Measurements from ENCODE around the gene FAM114A1.

FAM114A1 gene

DNA sequence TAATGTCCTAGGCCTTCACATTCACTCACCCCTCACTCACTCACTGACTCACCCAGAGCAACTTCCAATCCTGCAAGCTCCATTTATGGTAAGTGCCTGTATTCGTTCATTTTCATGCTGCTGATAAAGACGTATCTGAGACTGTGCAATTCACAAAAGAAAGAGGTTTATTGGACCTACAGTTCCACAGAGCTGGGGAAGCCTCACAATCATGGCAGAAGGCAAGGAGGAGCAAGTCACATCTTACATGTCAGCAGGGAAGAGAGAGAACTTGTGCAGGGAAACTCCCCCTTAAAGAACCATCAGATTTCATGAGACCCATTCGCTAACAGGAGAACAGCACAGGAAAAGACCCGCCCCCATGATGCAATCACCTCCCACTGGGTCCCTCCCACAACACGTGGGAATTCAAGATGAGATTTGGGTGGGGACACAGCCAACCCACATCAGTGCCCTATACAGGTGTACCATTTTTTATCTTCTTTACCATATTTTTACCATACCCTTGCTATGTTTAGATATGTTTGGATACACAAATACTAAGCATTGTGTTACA lies 44.8 kb upstream of the FAM114A1 start:
- Histone ChIP-seq H3K27ac (ENCODE audit: low read depth, low read length) (no peak overlapping the region), H2BK5ac (ENCODE audit: low read length) (no peak overlapping the region), H3K36me3 (ENCODE audit: control insufficient read depth, insufficient read depth, low read length) (no peaks in the 10 kb centered on the region), H3K27me3 (ENCODE audit: insufficient read depth, low read length, poor library complexity) (no peaks in the 10 kb centered on the region), H3K23ac (ENCODE audit: low read length) (no peak overlapping the region), H2AK5ac (ENCODE audit: low read length) (no peak overlapping the region), H3K79me2 (ENCODE audit: control insufficient read depth, insufficient read depth, low read length) (no peaks in the 10 kb centered on the region), H3K79me1 (ENCODE audit: low read length) (no peaks in the 10 kb centered on the region), H3K4me3 (ENCODE audit: low read length) (no peak overlapping the region), H2BK120ac (ENCODE audit: low read depth, low read length) (no peak overlapping the region), H3K9ac (ENCODE audit: low read length) (no peak overlapping the region), H3K18ac (ENCODE audit: low read length) (no peak overlapping the region), H3K56ac (ENCODE audit: low read length) (no peak overlapping the region), H4K8ac (ENCODE audit: low read depth, low read length) (no peak overlapping the region), H3K4me1 (ENCODE audit: control insufficient read depth, low read depth, low read length) (no peaks in the 10 kb centered on the region), H3K4me2 (ENCODE audit: low read length) (no peak overlapping the region), H4K5ac (ENCODE audit: low read length) (no peak overlapping the region), H2BK15ac (replicated peaks; ENCODE audit: low read depth) (no peak overlapping the region), H3K4ac (ENCODE audit: low read depth, low read length) (no peak overlapping the region)
- no peak for DNase-seq
- no CpG with 5 or more reads among the region's 5 CpGs for WGBS (ENCODE audit: extremely low coverage, insufficient coverage, low lambda C conversion rate)

DNA sequence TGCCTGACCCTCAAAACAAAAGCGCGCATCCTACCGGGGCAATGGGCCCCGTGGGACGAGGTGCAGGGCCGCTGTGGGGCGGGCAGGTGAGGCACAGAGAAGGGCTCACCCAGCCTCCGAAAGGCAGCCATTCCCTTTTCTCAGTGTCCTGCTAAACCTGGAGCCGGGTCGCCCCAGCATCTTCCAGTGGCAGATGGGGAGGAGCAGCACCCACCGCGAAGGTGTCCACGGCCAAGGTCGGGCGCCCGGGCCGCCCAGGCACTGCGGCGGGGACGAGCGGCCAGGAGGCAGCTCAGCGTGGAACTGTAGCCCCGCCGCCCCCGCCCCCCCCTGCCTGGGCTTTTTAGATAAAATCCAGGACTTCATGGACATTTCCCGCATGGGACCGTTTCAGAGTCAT lies 43.8 kb upstream of the FAM114A1 start:
- H3K4me2 ChIP-seq (ENCODE audit: low read length): no peak overlapping the region
- H2BK5ac ChIP-seq (ENCODE audit: low read length): no peak overlapping the region
- H3K27me3 ChIP-seq (ENCODE audit: insufficient read depth, low read length, poor library complexity): no peaks in the 10 kb centered on the region
- H3K4me3 ChIP-seq (ENCODE audit: low read length): no peak overlapping the region
- no CpG with 5 or more reads among the region's 27 CpGs for WGBS (ENCODE audit: extremely low coverage, insufficient coverage, low lambda C conversion rate)
- H3K79me2 ChIP-seq (ENCODE audit: control insufficient read depth, insufficient read depth, low read length): no peaks in the 10 kb centered on the region
- no peaks in the 10 kb centered on the region for H3K79me1 ChIP-seq (ENCODE audit: low read length)
- no peak overlapping the region for H4K8ac ChIP-seq (ENCODE audit: low read depth, low read length)
- H3K23ac ChIP-seq (ENCODE audit: low read length): no peak overlapping the region
- no peak overlapping the region for H3K9ac ChIP-seq (ENCODE audit: low read length)
- H3K4me1 ChIP-seq (ENCODE audit: control insufficient read depth, low read depth, low read length): no peaks in the 10 kb centered on the region
- H3K56ac ChIP-seq (ENCODE audit: low read length): no peak overlapping the region
- no peak overlapping the region for H3K18ac ChIP-seq (ENCODE audit: low read length)
- no peak overlapping the region for H4K5ac ChIP-seq (ENCODE audit: low read length)
- H2BK15ac ChIP-seq (replicated peaks; ENCODE audit: low read depth): no peak overlapping the region
- no peak overlapping the region for H3K4ac ChIP-seq (ENCODE audit: low read depth, low read length)
- H2BK120ac ChIP-seq (ENCODE audit: low read depth, low read length): no peak overlapping the region
- no peak overlapping the region for H2AK5ac ChIP-seq (ENCODE audit: low read length)
- no peak for DNase-seq
- no peak overlapping the region for H3K27ac ChIP-seq (ENCODE audit: low read depth, low read length)
- no peaks in the 10 kb centered on the region for H3K36me3 ChIP-seq (ENCODE audit: control insufficient read depth, insufficient read depth, low read length)

- Histone ChIP-seq H3K27me3 (ENCODE audit: insufficient read depth, low read length, poor library complexity) (no peaks in the 10 kb centered on the region), H3K36me3 (ENCODE audit: control insufficient read depth, insufficient read depth, low read length) (no peaks in the 10 kb centered on the region), H3K18ac (ENCODE audit: low read length) (no peak overlapping the region), H2BK120ac (ENCODE audit: low read depth, low read length) (no peak overlapping the region), H3K4ac (ENCODE audit: low read depth, low read length) (no peak overlapping the region), H3K27ac (ENCODE audit: low read depth, low read length) (no peak overlapping the region), H3K4me1 (ENCODE audit: control insufficient read depth, low read depth, low read length) (no peaks in the 10 kb centered on the region), H3K4me3 (ENCODE audit: low read length) (no peak overlapping the region), H4K8ac (ENCODE audit: low read depth, low read length) (no peak overlapping the region), H2AK5ac (ENCODE audit: low read length) (no peak overlapping the region), H3K56ac (ENCODE audit: low read length) (no peak overlapping the region), H3K79me1 (ENCODE audit: low read length) (no peaks in the 10 kb centered on the region), H3K9ac (ENCODE audit: low read length) (no peak overlapping the region), H2BK5ac (ENCODE audit: low read length) (no peak overlapping the region), H2BK15ac (replicated peaks; ENCODE audit: low read depth) (no peak overlapping the region), H3K23ac (ENCODE audit: low read length) (no peak overlapping the region), H3K4me2 (ENCODE audit: low read length) (no peak overlapping the region), H4K5ac (ENCODE audit: low read length) (no peak overlapping the region), H3K79me2 (ENCODE audit: control insufficient read depth, insufficient read depth, low read length) (no peaks in the 10 kb centered on the region)
- no peak for DNase-seq
- WGBS (ENCODE audit: extremely low coverage, insufficient coverage, low lambda C conversion rate): no CpG with 5 or more reads among the region's 5 CpGs
These were observed 38.4 kb upstream of the FAM114A1 start for GRCh38 chr4:38829237-38829636.

DNA sequence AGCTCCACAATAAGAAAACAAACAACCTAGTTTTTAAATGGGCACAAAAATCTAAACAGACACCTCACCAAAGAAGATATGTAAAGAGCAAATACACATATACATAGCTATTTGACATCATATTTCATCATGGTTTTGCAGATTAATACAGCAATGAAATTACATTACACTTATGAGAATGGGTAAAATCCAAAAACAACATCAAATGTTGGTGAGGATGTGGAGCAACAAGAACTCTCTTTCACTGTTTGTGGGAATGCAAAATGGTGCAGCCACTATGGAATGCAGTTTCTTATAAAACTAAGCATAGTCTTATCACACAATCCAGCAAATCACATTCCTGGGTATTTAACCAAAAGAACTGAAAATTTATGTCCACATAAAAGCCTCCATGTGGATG lies 36.0 kb upstream of the FAM114A1 start:
- Histone ChIP-seq H3K4me3 (ENCODE audit: low read length) (no peak overlapping the region), H3K79me1 (ENCODE audit: low read length) (no peaks in the 10 kb centered on the region), H3K27ac (ENCODE audit: low read depth, low read length) (no peak overlapping the region), H3K4ac (ENCODE audit: low read depth, low read length) (no peak overlapping the region), H3K18ac (ENCODE audit: low read length) (no peak overlapping the region), H4K8ac (ENCODE audit: low read depth, low read length) (no peak overlapping the region), H2BK15ac (replicated peaks; ENCODE audit: low read depth) (no peak overlapping the region), H2AK5ac (ENCODE audit: low read length) (no peak overlapping the region), H3K4me2 (ENCODE audit: low read length) (no peak overlapping the region), H3K56ac (ENCODE audit: low read length) (no peak overlapping the region), H4K5ac (ENCODE audit: low read length) (no peak overlapping the region), H2BK5ac (ENCODE audit: low read length) (no peak overlapping the region), H3K9ac (ENCODE audit: low read length) (no peak overlapping the region), H3K4me1 (ENCODE audit: control insufficient read depth, low read depth, low read length) (no peaks in the 10 kb centered on the region), H3K79me2 (ENCODE audit: control insufficient read depth, insufficient read depth, low read length) (no peaks in the 10 kb centered on the region), H3K23ac (ENCODE audit: low read length) (no peak overlapping the region), H3K36me3 (ENCODE audit: control insufficient read depth, insufficient read depth, low read length) (no peaks in the 10 kb centered on the region), H3K27me3 (ENCODE audit: insufficient read depth, low read length, poor library complexity) (no peaks in the 10 kb centered on the region), H2BK120ac (ENCODE audit: low read depth, low read length) (no peak overlapping the region)
- no peak for DNase-seq

- Histone ChIP-seq H3K18ac (ENCODE audit: low read length) (no peak overlapping the region), H3K23ac (ENCODE audit: low read length) (no peak overlapping the region), H3K79me2 (ENCODE audit: control insufficient read depth, insufficient read depth, low read length) (no peaks in the 10 kb centered on the region), H3K27me3 (ENCODE audit: insufficient read depth, low read length, poor library complexity) (no peaks in the 10 kb centered on the region), H3K4me3 (ENCODE audit: low read length) (no peak overlapping the region), H2BK120ac (ENCODE audit: low read depth, low read length) (no peak overlapping the region), H4K8ac (ENCODE audit: low read depth, low read length) (no peak overlapping the region), H2BK5ac (ENCODE audit: low read length) (no peak overlapping the region), H3K4me1 (ENCODE audit: control insufficient read depth, low read depth, low read length) (no peaks in the 10 kb centered on the region), H3K27ac (ENCODE audit: low read depth, low read length) (no peak overlapping the region), H3K4me2 (ENCODE audit: low read length) (no peak overlapping the region), H4K5ac (ENCODE audit: low read length) (no peak overlapping the region), H3K56ac (ENCODE audit: low read length) (no peak overlapping the region), H2BK15ac (replicated peaks; ENCODE audit: low read depth) (no peak overlapping the region), H3K9ac (ENCODE audit: low read length) (no peak overlapping the region), H3K79me1 (ENCODE audit: low read length) (no peaks in the 10 kb centered on the region), H3K4ac (ENCODE audit: low read depth, low read length) (no peak overlapping the region), H2AK5ac (ENCODE audit: low read length) (no peak overlapping the region), H3K36me3 (ENCODE audit: control insufficient read depth, insufficient read depth, low read length) (no peaks in the 10 kb centered on the region)
- no peak for DNase-seq
- WGBS (ENCODE audit: extremely low coverage, insufficient coverage, low lambda C conversion rate): no CpG with 5 or more reads among the region's 1 CpG
These were observed 35.4 kb upstream of the FAM114A1 start for GRCh38 chr4:38832206-38832605.
